Right atrium auricular region (tissue), 2 donors: Measurements from ENCODE around the gene FAM200A. TPM values are rescaled to one million over a fixed set of nuclear protein-coding genes. Genes with fewer than 3 reads are reported as not detected.

ENCODE experiments used
- DNase-seq: peaks from one replicate; pipeline ENCODE4 v3.0.0-alpha.2; 2019; ENCODE audit warnings: low spot score
- H3K27ac ChIP-seq, 2 donors: fragments of 200-600 bp; sonication (generic); 1 replicate in 1 of 2; 2 replicates in 1 of 2; pipeline ENCODE4 v1.5.1; 2016 to 2019
- H3K27me3 ChIP-seq, 2 donors: fragments of 200-600 bp; sonication (generic); one replicate each; pipeline versions ENCODE4 v1.5.1 to v1.6.0; 2017 to 2019
- H3K36me3 ChIP-seq: fragments of 200-600 bp; sonication (generic); one replicate; pipeline ENCODE4 v1.5.1; 2016
- H3K4me1 ChIP-seq, 2 donors: fragments of 200-600 bp; sonication (generic); one replicate each; pipeline versions ENCODE4 v1.5.1 to v1.6.0; 2017 to 2019
- H3K4me3 ChIP-seq, 2 donors: fragments of 200-600 bp; sonication (generic); 1 replicate in 1 of 2; 2 replicates in 1 of 2; pipeline ENCODE4 v1.5.1; 2017 to 2019; ENCODE audit warnings: mild to moderate bottlenecking in 1 of 2, moderate library complexity in 1 of 2
- H3K9me3 ChIP-seq, 2 donors: fragments of 200-600 bp; sonication (generic); one replicate each; pipeline ENCODE4 v1.5.1; 2019
- CTCF ChIP-seq, 2 donors: fragments of 200-600 bp; sonication (generic); IDR thresholded peaks; one replicate each; pipeline ENCODE4 v1.5.1; 2019; ENCODE audit warnings: antibody characterized with exemption in 2 of 2
- total RNA-seq, 2 donors: library from RNA; depleted of rRNA; stranded (reverse); fragments of >200 nt; gene quantifications; one replicate each; pipeline ENCODE4 v1.1.0, GENCODE V29; 2016

The FAM200A gene
- total RNA-seq, 2 donors from 2014 or later, result 4.6 to 5.0 TPM

DNA sequence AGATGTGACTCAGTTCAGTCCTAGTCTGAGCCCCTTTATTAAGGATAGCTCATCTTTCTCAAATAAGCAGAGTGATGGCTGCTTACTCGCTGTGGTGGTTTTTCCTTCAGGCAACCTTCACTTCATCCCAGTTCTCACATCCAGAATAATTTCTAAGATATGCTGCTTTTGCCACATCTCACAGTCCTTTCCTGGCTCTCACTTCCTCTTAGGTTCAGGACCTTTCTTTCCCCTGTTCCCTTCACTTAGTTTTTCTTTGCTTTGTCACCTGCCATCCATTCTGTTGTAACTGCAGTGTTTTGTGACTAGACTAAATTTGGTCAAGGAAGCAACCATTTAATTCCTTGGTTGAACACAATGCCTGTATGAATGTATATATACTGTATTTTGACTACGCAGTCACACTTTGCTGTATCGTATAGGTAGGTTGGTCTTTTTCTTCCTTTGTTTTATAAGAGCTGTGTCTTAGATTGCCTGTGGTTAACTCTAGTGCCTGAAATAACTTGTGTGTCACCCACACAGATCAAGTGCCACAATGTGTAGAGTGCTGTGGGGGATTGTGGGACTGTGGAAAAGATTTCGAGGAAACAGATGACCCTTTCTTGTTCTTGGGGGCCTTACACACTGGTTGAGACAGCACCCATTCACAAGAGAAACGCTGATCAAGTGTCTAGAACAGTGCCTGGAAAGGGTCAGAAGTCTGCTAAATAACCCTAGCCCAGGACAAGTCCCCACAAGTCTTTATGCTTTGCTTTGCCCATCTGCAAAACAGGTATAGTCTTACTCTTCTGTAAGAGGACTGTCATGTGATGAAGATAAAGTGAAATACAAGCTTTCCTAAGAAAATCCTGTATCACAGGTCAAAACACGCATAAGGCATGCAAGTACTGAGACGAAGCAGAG, 9.2 kb upstream of the FAM200A start:
- TF ChIP-seq CTCF (IDR thresholded peaks at IDR 0.05), result no peak
- Histone ChIP-seq H3K4me3 (no peak overlapping the region), H3K9me3 (no peaks in the 10 kb centered on the region), H3K27me3 (no peaks in the 10 kb centered on the region), H3K27ac (no peak overlapping the region), H3K36me3 (peaks cover 54% of the 10 kb centered on the region), H3K4me1 (peaks cover 0 to 47% of the 10 kb centered on the region in 2 donors)
- DNase-seq, result no peak

DNA sequence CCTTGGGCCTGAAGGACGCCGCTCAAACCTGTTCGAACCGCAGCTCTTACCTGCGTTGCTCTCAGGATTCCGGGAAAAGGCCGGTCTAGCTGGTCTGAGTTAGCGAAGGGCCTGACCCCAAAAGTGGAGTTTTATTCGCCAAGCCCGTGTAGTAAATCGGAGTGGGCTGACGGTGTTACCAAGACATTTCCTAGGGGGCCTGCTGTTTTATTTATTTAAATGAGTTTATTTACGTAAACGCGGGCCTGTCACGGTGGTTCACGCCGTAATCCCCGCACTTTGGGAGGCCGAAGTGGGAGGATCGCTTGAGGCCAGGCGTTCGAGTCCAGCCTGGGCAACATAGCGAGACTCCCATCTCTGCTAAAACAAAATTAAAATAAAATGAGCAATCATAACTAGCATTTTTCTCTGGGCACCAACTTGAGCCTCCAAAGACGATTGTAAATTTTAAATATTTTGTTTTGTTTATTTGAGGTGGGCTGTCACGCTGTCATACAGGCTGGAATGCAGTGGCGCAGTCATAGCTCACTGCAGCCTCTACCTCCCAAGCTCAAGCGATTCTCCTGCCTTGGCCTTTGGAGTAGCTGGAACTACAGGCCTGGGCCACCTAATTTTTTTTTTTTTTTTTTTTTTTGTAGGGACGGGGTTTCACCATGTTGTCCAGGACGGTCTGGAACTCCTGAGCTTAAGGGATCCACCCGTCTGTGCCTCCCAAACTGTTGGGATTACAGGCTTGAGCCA, 7.4 kb upstream of the FAM200A start:
- no peak for DNase-seq
- peaks cover 0 to 47% of the 10 kb centered on the region in 2 donors for H3K4me1 ChIP-seq
- H3K9me3 ChIP-seq, result no peaks in the 10 kb centered on the region
- H3K27ac ChIP-seq, result peak overlapping the region; percentile 98 to 99
- H3K36me3 ChIP-seq, result peaks cover 41% of the 10 kb centered on the region
- no peaks in the 10 kb centered on the region for H3K27me3 ChIP-seq
- H3K4me3 ChIP-seq, result peak overlapping the region; percentile 94 to 95
- no peak for TF ChIP-seq CTCF (IDR thresholded peaks at IDR 0.05)

DNA sequence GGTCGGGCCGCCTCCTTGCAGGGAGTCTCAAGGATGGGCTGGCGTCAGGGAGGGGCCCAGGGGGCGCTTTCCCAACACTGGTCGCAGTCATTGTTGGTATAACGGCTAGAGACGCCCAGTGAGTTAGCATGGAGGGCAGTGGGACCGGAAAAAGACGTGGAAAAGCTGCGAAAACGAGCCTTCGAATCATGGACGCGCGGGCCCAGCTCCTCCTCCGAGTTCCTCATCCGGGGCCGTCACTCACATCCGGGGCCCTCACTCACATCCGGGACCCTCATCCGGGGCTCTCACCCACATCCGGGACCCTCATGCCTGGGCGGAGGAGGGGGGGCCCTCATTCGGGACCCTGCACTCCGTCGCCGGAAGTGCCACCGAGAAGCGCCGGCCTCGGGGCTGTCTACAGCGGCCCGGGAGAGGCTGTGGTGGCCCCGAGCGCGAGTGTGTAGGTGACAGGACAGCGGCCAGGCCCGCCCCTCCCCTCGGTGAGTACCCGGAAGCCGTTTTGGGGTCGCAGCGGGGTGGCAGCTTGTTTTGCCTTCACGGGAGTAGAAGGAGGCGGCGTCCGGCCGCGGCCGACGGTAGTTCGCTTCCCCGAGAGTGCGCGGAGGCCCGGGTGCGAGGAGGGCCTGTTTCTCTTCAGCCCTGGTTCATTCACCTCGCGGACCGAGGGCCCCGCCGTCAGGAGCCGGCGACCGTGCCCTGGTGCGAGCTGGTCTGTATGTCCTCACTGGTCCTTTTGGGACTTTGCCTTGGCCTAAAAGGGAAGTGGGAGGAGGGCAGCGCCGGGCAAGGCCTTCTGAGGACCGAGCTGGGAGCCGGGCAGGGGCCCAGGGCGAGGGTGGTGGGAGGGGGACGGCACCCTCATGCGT, 6.6 kb upstream of the FAM200A start, which contains the start of gene ZNF655:
Gene ZNF655, plus strand, starts transcription at position 337 of the 869 bp plus-strand sequence. CDS start 1,918 bp downstream, outside the sequence.
- Histone ChIP-seq H3K9me3 (no peaks in the 10 kb centered on the region), H3K27ac (peak within 1 kb of the TSS; percentile 98 to 99), H3K4me3 (peak within 1 kb of the TSS; percentile 94 to 95), H3K4me1 (peaks cover 0 to 47% of the 10 kb centered on the region in 2 donors), H3K27me3 (no peaks in the 10 kb centered on the region), H3K36me3 (peaks cover 33% of the 10 kb centered on the region)
- TF ChIP-seq CTCF (IDR thresholded peaks at IDR 0.05), result peak in 1 of 2 donors; percentile 5
- peak; percentile 94 for DNase-seq

DNA sequence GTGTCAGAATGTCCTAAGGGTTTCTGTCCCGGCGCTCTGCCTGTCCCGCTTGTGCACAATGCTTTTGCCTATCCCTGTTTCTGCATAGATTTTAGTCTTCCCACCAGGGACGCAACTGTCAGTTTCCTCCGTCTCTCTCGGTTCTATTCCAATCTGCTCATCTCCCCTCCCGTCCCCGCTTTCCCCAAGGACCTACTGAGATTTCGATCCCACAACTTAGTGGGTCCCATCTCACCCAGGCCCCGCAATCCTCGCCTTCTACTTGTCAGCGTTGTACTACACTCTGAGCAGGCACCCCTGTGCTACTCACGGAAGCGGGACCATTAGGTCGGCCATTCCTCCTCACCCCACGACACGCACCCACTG, 6.0 kb upstream of the FAM200A start:
- Histone ChIP-seq H3K9me3 (no peaks in the 10 kb centered on the region), H3K27me3 (no peaks in the 10 kb centered on the region), H3K27ac (peak overlapping the region; percentile 98 to 99), H3K36me3 (peaks cover 27% of the 10 kb centered on the region), H3K4me3 (peak overlapping the region; percentile 94 to 95), H3K4me1 (peaks cover 0 to 46% of the 10 kb centered on the region in 2 donors)
- TF ChIP-seq CTCF (IDR thresholded peaks at IDR 0.05), result no peak
- no peak for DNase-seq

GRCh38 chr7:99557196-99557607, 5.3 kb upstream of the FAM200A start:
- Histone ChIP-seq H3K36me3 (peaks cover 20% of the 10 kb centered on the region), H3K9me3 (no peaks in the 10 kb centered on the region), H3K27me3 (no peaks in the 10 kb centered on the region), H3K27ac (peak overlapping the region; percentile 98 to 99), H3K4me3 (peak overlapping the region; percentile 94 to 95), H3K4me1 (peaks cover 0 to 47% of the 10 kb centered on the region in 2 donors)
- no peak for DNase-seq
- TF ChIP-seq CTCF (IDR thresholded peaks at IDR 0.05), result no peak
